IMR-90 (cell line): Measurements from ENCODE around the gene MFN2. TPM values are rescaled to one million over a fixed set of nuclear protein-coding genes. Genes with fewer than 3 reads are reported as not detected.

Experiments used
- ATAC-seq: fragments of 200-7000 bp; cut with Tn5 transposase; 2 replicates; pipeline ENCODE4 v1.9.1; 2020; ENCODE audit warnings: low read depth, mild to moderate bottlenecking, moderate library complexity
- BruUV-seq: library from RNA; stranded (reverse); fragments of 400-500 nt; replicated peaks from 2 replicates; lab custom pipeline; 2021; lab: Mats Ljungman, UMichigan
- CTCF ChIA-PET: fragments of 300-600 bp; formaldehyde crosslinking; extraction: SDS; loops from one replicate; lab custom pipeline; 2021; ENCODE audit warnings: antibody characterized with exemption; lab: Yijun Ruan, JAX
- POLR2A ChIA-PET: fragments of 300-600 bp; sonication (Branson Sonifier 250); formaldehyde crosslinking; loops from one replicate; lab custom pipeline; 2022; ENCODE audit warnings: antibody characterized with exemption; ENCODE audit not compliant: unreplicated experiment; lab: Charles Lee
- DNase-seq: peaks from one replicate; pipeline ENCODE4 v3.0.0; 2013
- H2AFZ ChIP-seq: replicated peaks from 2 replicates; pipeline ENCODE3; 2013; ENCODE audit warnings: low read length, mild to moderate bottlenecking; ENCODE audit not compliant: poor library complexity
- H2AK5ac ChIP-seq: 2 replicates; pipeline ENCODE4 v1.6.1; 2013; ENCODE audit warnings: low read depth, low read length, inconsistent platforms
- H2AK9ac ChIP-seq: replicated peaks from 2 replicates; pipeline ENCODE3; 2013; ENCODE audit warnings: mild to moderate bottlenecking, low read depth, low read length, moderate library complexity; ENCODE audit not compliant: poor library complexity
- H2BK120ac ChIP-seq: 2 replicates; pipeline ENCODE4 v1.6.1; 2013; ENCODE audit warnings: low read depth, low read length, inconsistent platforms
- H2BK15ac ChIP-seq: 3 replicates; pipeline ENCODE4 v1.6.1; 2013; ENCODE audit warnings: low read depth, low read length, inconsistent platforms
- H2BK20ac ChIP-seq: 2 replicates; pipeline ENCODE4 v1.6.1; 2013; ENCODE audit warnings: low read depth, mild to moderate bottlenecking, inconsistent platforms, low read length, moderate library complexity
- H2BK5ac ChIP-seq: 2 replicates; pipeline ENCODE4 v1.6.1; 2013; ENCODE audit warnings: mild to moderate bottlenecking, low read depth, low read length, inconsistent platforms; ENCODE audit not compliant: poor library complexity, severe bottlenecking
- H3K14ac ChIP-seq: replicated peaks from 2 replicates; pipeline ENCODE4 v1.6.1; 2013; ENCODE audit warnings: low read depth, low read length, inconsistent platforms
- H3K18ac ChIP-seq: 2 replicates; pipeline ENCODE4 v1.6.1; 2013; ENCODE audit warnings: low read depth, low read length, control low read depth
- H3K23ac ChIP-seq: 2 replicates; pipeline ENCODE4 v1.6.1; 2013; ENCODE audit warnings: low read depth, low read length, inconsistent platforms
- H3K27ac ChIP-seq: 2 replicates; pipeline ENCODE4 v1.5.1; 2013; ENCODE audit warnings: mild to moderate bottlenecking, control low read depth, low read length; ENCODE audit not compliant: insufficient read depth
- H3K27me3 ChIP-seq: 2 replicates; pipeline ENCODE4 v1.6.1; 2013; ENCODE audit warnings: low read length; ENCODE audit not compliant: control insufficient read depth, insufficient read depth
- H3K36me3 ChIP-seq: 2 replicates; pipeline ENCODE4 v1.6.1; 2013; ENCODE audit warnings: low read length, mixed read lengths; ENCODE audit not compliant: control insufficient read depth, insufficient read depth
- H3K4ac ChIP-seq: 2 replicates; pipeline ENCODE4 v1.6.1; 2013; ENCODE audit warnings: low read depth, low read length, inconsistent platforms
- H3K4me1 ChIP-seq: 2 replicates; pipeline ENCODE4 v1.6.1; 2013; ENCODE audit warnings: low read length, mixed read lengths; ENCODE audit not compliant: control insufficient read depth, insufficient read depth
- H3K4me2 ChIP-seq: 2 replicates; pipeline ENCODE4 v1.6.1; 2013; ENCODE audit warnings: low read depth, mild to moderate bottlenecking, control low read depth, low read length, moderate library complexity
- H3K4me3 ChIP-seq: 2 replicates; pipeline ENCODE4 v1.5.1; 2013; ENCODE audit warnings: low read depth, mild to moderate bottlenecking, control low read depth, low read length, moderate library complexity; ENCODE audit not compliant: insufficient read depth
- H3K56ac ChIP-seq: 2 replicates; pipeline ENCODE4 v1.6.1; 2013; ENCODE audit warnings: low read length, inconsistent platforms; ENCODE audit not compliant: insufficient read depth; ENCODE audit errors: extremely low read depth
- H3K79me1 ChIP-seq, 2 experiments: 2 replicates each; pipeline ENCODE4 v1.6.1; 2013; ENCODE audit warnings: low read length in 2 of 2, inconsistent platforms in 1 of 2, low read depth in 1 of 2
- H3K9ac ChIP-seq: 2 replicates; pipeline ENCODE4 v1.6.1; 2013; ENCODE audit warnings: low read depth, low read length, control low read depth
- H3K9me1 ChIP-seq: 2 replicates; pipeline ENCODE4 v1.6.1; 2013; ENCODE audit warnings: low read length, inconsistent platforms; ENCODE audit not compliant: insufficient read depth
- H3K9me3 ChIP-seq: 2 replicates; pipeline ENCODE4 v1.6.1; 2013; ENCODE audit warnings: low read length; ENCODE audit not compliant: control insufficient read depth, insufficient read depth
- H4K20me1 ChIP-seq: 2 replicates; pipeline ENCODE4 v1.6.1; 2013; ENCODE audit warnings: low read length, inconsistent platforms; ENCODE audit not compliant: insufficient read depth
- H4K5ac ChIP-seq: 2 replicates; pipeline ENCODE4 v1.6.1; 2013; ENCODE audit warnings: mild to moderate bottlenecking, low read depth, low read length, control low read depth
- H4K8ac ChIP-seq, 2 experiments: 2 replicates each; pipeline ENCODE4 v1.6.1; 2013; ENCODE audit warnings: low read depth in 2 of 2, low read length in 2 of 2, control low read depth in 1 of 2, inconsistent platforms in 1 of 2
- H4K91ac ChIP-seq: 2 replicates; pipeline ENCODE4 v1.6.1; 2013; ENCODE audit warnings: low read depth, low read length, inconsistent platforms; ENCODE audit not compliant: insufficient read depth
- BHLHE40 ChIP-seq: fragments of 150-350 bp; IDR thresholded peaks from 2 replicates; pipeline ENCODE4 v1.6.1; 2016; ENCODE audit warnings: mild to moderate bottlenecking, low read depth, low read length
- CEBPB ChIP-seq: IDR thresholded peaks from 2 replicates; pipeline ENCODE4 v1.6.1; 2012; ENCODE audit warnings: low read depth, low read length, improper control_type of control experiment
- CHD1 ChIP-seq: IDR thresholded peaks from 2 replicates; pipeline ENCODE4 v1.6.1; 2012; ENCODE audit warnings: low read depth, low read length, improper control_type of control experiment
- FOS ChIP-seq: fragments of 150-350 bp; IDR thresholded peaks from 2 replicates; pipeline ENCODE4 v1.6.1; 2016; ENCODE audit warnings: low read depth, low read length
- MAFK ChIP-seq: IDR thresholded peaks from 2 replicates; pipeline ENCODE4 v1.6.1; 2012; ENCODE audit warnings: low read depth, low read length, improper control_type of control experiment
- MAZ ChIP-seq: IDR thresholded peaks from 2 replicates; pipeline ENCODE4 v1.6.1; 2012; ENCODE audit warnings: low read depth, mild to moderate bottlenecking, low read length, improper control_type of control experiment, moderate library complexity, borderline replicate concordance
- MXI1 ChIP-seq: IDR thresholded peaks from 2 replicates; pipeline ENCODE4 v1.6.1; 2012; ENCODE audit warnings: low read depth, mild to moderate bottlenecking, low read length, moderate library complexity, borderline replicate concordance
- NFE2L2 ChIP-seq: fragments of 150-350 bp; IDR thresholded peaks from 2 replicates; pipeline ENCODE4 v1.6.1; 2016; ENCODE audit warnings: low read depth, mild to moderate bottlenecking, low read length
- POLR2A ChIP-seq: IDR thresholded peaks from 2 replicates; pipeline ENCODE4 v1.6.1; 2012; ENCODE audit warnings: mild to moderate bottlenecking, low read depth, low read length
- RCOR1 ChIP-seq: IDR thresholded peaks from 2 replicates; pipeline ENCODE4 v1.6.1; 2012; ENCODE audit warnings: mild to moderate bottlenecking, low read length, improper control_type of control experiment; ENCODE audit not compliant: insufficient replicate concordance
- WGBS, 2 experiments: methylation state at CpG; one replicate each; pipeline versions ENCODE4 v1.1.5 to v1.1.7; 2013; ENCODE audit warnings: missing lambda C conversion rate in 2 of 2; ENCODE audit not compliant: insufficient read length in 1 of 2; ENCODE audit errors: extremely low coverage in 2 of 2; 5-methylcytosine and 5-hydroxymethylcytosine counted together
- dilution Hi-C: fragments of 300-500 bp; cut with HindIII; formaldehyde crosslinking; loops from one replicate; pipeline ENCODE4 v1.14.3; 2018; ENCODE audit warnings: low sequenced_read_pairs; ENCODE audit not compliant: unreplicated experiment
- in situ Hi-C: fragments of 300-500 bp; cut with MboI; formaldehyde crosslinking; loops from 3 replicates; pipeline ENCODE4 v1.14.3; 2019; ENCODE audit warnings: low sequenced_read_pairs, inconsistent platforms, mixed read lengths
- intact Hi-C: fragments of 100-400 bp; cut with micrococcal nuclease; formaldehyde crosslinking; loops from 2 replicates; pipeline ENCODE4 v1.10.0; 2022
- polyA plus RNA-seq, 3 experiments: library from polyadenylated mRNA; depleted of rRNA; stranded (reverse); fragments of >200 nt; gene quantifications; 2 replicates each; pipeline ENCODE4 v1.2.3, GENCODE V29; 2012; ENCODE audit warnings: low replicate concordance in 1 of 3
- total RNA-seq: library from RNA; depleted of rRNA; stranded (reverse); fragments of >200 nt; gene quantifications from 2 replicates; pipeline ENCODE4 v1.2.3, GENCODE V29; 2012
- TF ChIP-seq, protein P1 (sequence below): fragments of 150-350 bp; IDR thresholded peaks from 2 replicates; pipeline ENCODE4 v1.6.1; 2017; ENCODE audit warnings: mild to moderate bottlenecking, antibody characterized with exemption, low read length, low read depth

Gene MFN2
- total and polyA plus RNA-seq, 2 of the 4 experiments (the other 2 are of a cell fraction): 52.8 to 84.2 TPM

DNA sequence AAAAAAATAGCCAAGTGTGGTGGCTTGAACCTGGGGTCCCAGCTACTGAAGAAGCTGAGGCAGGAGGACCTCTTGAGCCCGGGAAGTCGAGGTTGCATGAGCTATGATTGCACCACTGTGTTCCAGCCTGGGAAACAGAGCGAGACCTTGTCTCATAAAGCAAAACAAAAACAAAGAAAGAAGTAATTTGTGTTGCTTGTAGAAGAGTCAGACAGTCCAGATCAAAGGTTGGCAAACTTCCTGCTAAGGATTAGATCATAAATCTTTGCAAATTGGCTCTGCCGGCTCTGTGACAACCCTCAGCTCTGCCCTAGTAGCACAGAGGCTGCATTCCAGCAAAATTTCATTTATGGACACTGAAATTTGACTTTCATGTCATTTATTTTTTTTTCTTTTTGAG is 19.0 kb upstream of the MFN2 start:
- TF ChIP-seq CHD1 (no peak), FOS (no peak), POLR2A (no peak), CEBPB (no peak), RCOR1 (no peak), MXI1 (no peak), MAFK (no peak), MAZ (no peak), NFE2L2 (no peak), BHLHE40 (no peak)
- TF ChIP-seq, protein P1, sequence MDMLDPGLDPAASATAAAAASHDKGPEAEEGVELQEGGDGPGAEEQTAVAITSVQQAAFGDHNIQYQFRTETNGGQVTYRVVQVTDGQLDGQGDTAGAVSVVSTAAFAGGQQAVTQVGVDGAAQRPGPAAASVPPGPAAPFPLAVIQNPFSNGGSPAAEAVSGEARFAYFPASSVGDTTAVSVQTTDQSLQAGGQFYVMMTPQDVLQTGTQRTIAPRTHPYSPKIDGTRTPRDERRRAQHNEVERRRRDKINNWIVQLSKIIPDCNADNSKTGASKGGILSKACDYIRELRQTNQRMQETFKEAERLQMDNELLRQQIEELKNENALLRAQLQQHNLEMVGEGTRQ: no peak
- H4K91ac ChIP-seq: no peak overlapping the region
- no peak overlapping the region for H2BK5ac ChIP-seq
- no peaks in the 10 kb centered on the region for H3K27me3 ChIP-seq
- in situ Hi-C loops (no loop called here), dilution Hi-C loops (no loop called here), intact Hi-C loops (no loop called here)
- no peak overlapping the region for H3K56ac ChIP-seq
- H2BK120ac ChIP-seq: no peak overlapping the region
- CTCF ChIA-PET: no interaction called here
- H3K79me1 ChIP-seq: peaks cover 5 to 16% of the 10 kb centered on the region in 2 experiments; a peak in 2 of 4 replicates
- H3K14ac ChIP-seq: no peak overlapping the region
- 33% methylated on average over 1 of the region's 4 CpGs; no CpG with 5 or more reads in 1 of the 2 experiments for WGBS, 2 experiments
- no peak overlapping the region for H3K9ac ChIP-seq
- H3K27ac ChIP-seq: no peak overlapping the region
- H3K9me3 ChIP-seq: no peaks in the 10 kb centered on the region
- no peak overlapping the region for H3K23ac ChIP-seq
- ATAC-seq (peak; percentile 21; the same call in 1 of the 2 replicates), DNase-seq (no peak)
- H3K4me3 ChIP-seq: no peak overlapping the region
- no peaks in the 10 kb centered on the region for H3K4me1 ChIP-seq
- no peak overlapping the region for H3K18ac ChIP-seq
- no TSS peak for BruUV-seq
- no peak overlapping the region for H3K4me2 ChIP-seq
- H2AK5ac ChIP-seq: no peak overlapping the region
- peaks cover 8% of the 10 kb centered on the region for H4K20me1 ChIP-seq
- peaks cover 77% of the 10 kb centered on the region for H3K36me3 ChIP-seq
- H4K5ac ChIP-seq: no peak overlapping the region
- no peak overlapping the region for H2AFZ ChIP-seq
- no peak overlapping the region for H2BK15ac ChIP-seq
- no peak overlapping the region for H2BK20ac ChIP-seq
- POLR2A ChIA-PET: no interaction called here
- H4K8ac ChIP-seq: no peak overlapping the region
- no peaks in the 10 kb centered on the region for H3K9me1 ChIP-seq
- H3K4ac ChIP-seq: no peak overlapping the region
- H2AK9ac ChIP-seq: no peak overlapping the region
